HepG2 (cell line): ENCODE measurements around the gene ARMC2. TPM values are rescaled to one million over a fixed set of nuclear protein-coding genes. Genes with fewer than 3 reads are reported as not detected.
A peak's percentile ranks its signal among the peaks of the same experiment; 100 is the strongest.

Source experiments
- ATAC-seq: fragments of 200-7000 bp; cut with Tn5 transposase; 3 replicates; pipeline ENCODE4 v1.9.1; 2020; ENCODE audit warnings: mild to moderate bottlenecking, moderate library complexity
- BruUV-seq: library from RNA; stranded (reverse); fragments of 400-500 nt; replicated peaks from 2 replicates; lab custom pipeline; 2021; lab: Mats Ljungman, UMichigan
- CTCF ChIA-PET: fragments of 300-600 bp; formaldehyde crosslinking; extraction: SDS; loops from one replicate; lab custom pipeline; 2021; ENCODE audit warnings: low total read pairs, inconsistent platforms, low intra/inter-chr PET ratio; lab: Yijun Ruan, JAX
- POLR2A ChIA-PET: fragments of 350-600 bp; sonication (Branson Sonifier 250); formaldehyde crosslinking; loops from one replicate; lab custom pipeline; 2020; ENCODE audit warnings: antibody characterized with exemption, inconsistent platforms; lab: Yijun Ruan, JAX
- DNase-seq: peaks from one replicate; pipeline ENCODE4 v3.0.0-alpha.2; 2015; ENCODE audit warnings: low spot score
- FAIRE-seq: peaks from 3 replicates; lab custom pipeline; 2011; peaks lifted over from hg19 to GRCh38; lab: Jason Lieb, UNC
- H2AFZ ChIP-seq: one replicate; pipeline ENCODE4 v1.6.1; 2011; ENCODE audit warnings: low read length, inconsistent platforms
- H3K27ac ChIP-seq: fragments of 300-600 bp; 3 replicates; pipeline ENCODE4 v1.8.0; 2011; ENCODE audit warnings: mixed run types, mild to moderate bottlenecking, mixed read lengths, low read length, inconsistent platforms; ENCODE audit not compliant: insufficient read depth; ENCODE audit errors: extremely low read length
- H3K27me3 ChIP-seq, 2 experiments: fragments of 200-600 bp in 1 of 2; 2 replicates in 1 of 2; 3 replicates in 1 of 2; pipeline versions ENCODE4 v1.6.0 to v1.8.0; 2011; ENCODE audit warnings: low read length in 2 of 2, mild to moderate bottlenecking in 2 of 2, moderate library complexity in 2 of 2, inconsistent platforms in 1 of 2; ENCODE audit not compliant: insufficient read depth in 2 of 2, control insufficient read depth in 1 of 2
- H3K36me3 ChIP-seq, 2 experiments: fragments of 200-600 bp in 1 of 2; replicated peaks in 1 of 2; 2 replicates in 1 of 2; 3 replicates in 1 of 2; pipeline versions ENCODE4 v1.5.1 to v1.8.0; 2011; ENCODE audit warnings: low read length in 2 of 2, inconsistent platforms in 1 of 2; ENCODE audit not compliant: insufficient read depth in 2 of 2, control insufficient read depth in 1 of 2
- H3K4me1 ChIP-seq: 2 replicates; pipeline ENCODE4 v1.5.1; 2012; ENCODE audit warnings: low read length, inconsistent platforms; ENCODE audit not compliant: insufficient read depth
- H3K4me2 ChIP-seq: 2 replicates; pipeline ENCODE4 v1.6.0; 2011; ENCODE audit warnings: low read depth, low read length, inconsistent platforms
- H3K4me3 ChIP-seq, 3 experiments: fragments of 200-600 bp in 1 of 3; sonication (generic), shearing (Covaris generic) in 1 of 3; replicated peaks in 1 of 3; 2 replicates each; pipeline ENCODE4 v1.5.1; 2011 to 2016; ENCODE audit warnings: low read length in 3 of 3, inconsistent platforms in 2 of 3, low read depth in 2 of 3, mild to moderate bottlenecking in 2 of 3, control low read depth in 1 of 3, mixed read lengths in 1 of 3; ENCODE audit not compliant: insufficient read depth in 1 of 3
- H3K79me2 ChIP-seq: one replicate; pipeline ENCODE4 v1.6.1; 2011; ENCODE audit warnings: low read length, inconsistent platforms; ENCODE audit not compliant: insufficient read depth
- H3K9ac ChIP-seq: 2 replicates; pipeline ENCODE4 v1.6.0; 2011; ENCODE audit warnings: mild to moderate bottlenecking, low read depth, low read length, inconsistent platforms; ENCODE audit not compliant: insufficient read depth
- H3K9me3 ChIP-seq: 2 replicates; pipeline ENCODE4 v1.5.1; 2012; ENCODE audit warnings: mild to moderate bottlenecking, low read length
- H4K20me1 ChIP-seq: 2 replicates; pipeline ENCODE4 v1.6.0; 2011; ENCODE audit warnings: inconsistent platforms, mild to moderate bottlenecking, low read length, moderate library complexity; ENCODE audit not compliant: insufficient read depth
- HOXA7 ChIP-seq: sonication (generic); formaldehyde crosslinking; IDR thresholded peaks from 2 replicates; pipeline ENCODE4 v1.8.1; 2022; ENCODE audit warnings: mild to moderate bottlenecking, missing genetic modification reagents, moderate library complexity
- MTA1 ChIP-seq: sonication (generic); formaldehyde crosslinking; IDR thresholded peaks from 2 replicates; pipeline ENCODE4 v1.4.0; 2020; ENCODE audit warnings: missing genetic modification reagents, mild to moderate bottlenecking, borderline replicate concordance
- NFRKB ChIP-seq: fragments of 450-650 bp; IDR thresholded peaks from 2 replicates; pipeline ENCODE4 v1.6.1; 2017
- RARA ChIP-seq: IDR thresholded peaks from 2 replicates; pipeline ENCODE4 v1.6.1; 2016; ENCODE audit warnings: missing genetic modification reagents, missing compliant biosample characterization
- RFX1 ChIP-seq: fragments of 450-650 bp; IDR thresholded peaks from 2 replicates; pipeline ENCODE4 v1.6.1; 2017
- RORA ChIP-seq: sonication (generic); formaldehyde crosslinking; IDR thresholded peaks from 2 replicates; pipeline ENCODE4 v1.5.0; 2020; ENCODE audit warnings: mild to moderate bottlenecking, missing genetic modification reagents, moderate library complexity
- RXRB ChIP-seq: IDR thresholded peaks from 2 replicates; pipeline ENCODE4 v1.6.1; 2016; ENCODE audit warnings: borderline replicate concordance, missing genetic modification reagents, missing compliant biosample characterization
- SMAD9 ChIP-seq: sonication (generic); formaldehyde crosslinking; IDR thresholded peaks from 2 replicates; pipeline ENCODE4 v1.5.1; 2020; ENCODE audit warnings: mild to moderate bottlenecking, missing genetic modification reagents
- SMARCC2 ChIP-seq: fragments of 450-650 bp; IDR thresholded peaks from 2 replicates; pipeline ENCODE4 v1.6.1; 2017; ENCODE audit warnings: antibody characterized with exemption, mild to moderate bottlenecking
- SOX6 ChIP-seq, 2 experiments: fragments of 450-650 bp in 1 of 2; sonication (generic) in 1 of 2; formaldehyde crosslinking in 1 of 2; IDR thresholded peaks; 2 replicates each; pipeline versions ENCODE4 v1.4.0 to v1.6.1; 2017 to 2020; ENCODE audit warnings: antibody characterized with exemption in 1 of 2, mild to moderate bottlenecking in 1 of 2, missing genetic modification reagents in 1 of 2
- SSRP1 ChIP-seq: IDR thresholded peaks from 2 replicates; pipeline ENCODE4 v1.6.1; 2016; ENCODE audit warnings: control low read depth
- ZNF713 ChIP-seq: sonication (generic); formaldehyde crosslinking; IDR thresholded peaks from 2 replicates; pipeline ENCODE4 v1.4.0; 2020; ENCODE audit warnings: mild to moderate bottlenecking, missing genetic modification reagents
- WGBS: methylation state at CpG from one replicate; pipeline ENCODE4 v1.1.6; 2017; ENCODE audit warnings: low lambda C conversion rate; 5-methylcytosine and 5-hydroxymethylcytosine counted together
- in situ Hi-C: cut with HindIII; loops from 2 replicates; pipeline ENCODE4 v1.10.0; 2017; ENCODE audit warnings: low pct_unique_long_range_greater_than_20kb; ENCODE audit not compliant: extremely low pct_ligation_motif_present
- intact Hi-C: fragments of 100-400 bp; cut with micrococcal nuclease; formaldehyde crosslinking; loops from one replicate; pipeline ENCODE4 v1.10.0; 2022; ENCODE audit not compliant: unreplicated experiment
- polyA plus RNA-seq, 8 experiments: library from polyadenylated mRNA; depleted of rRNA in 3 of 8; stranded (reverse) in 7 of 8; unstranded in 1 of 8; fragments of >200 nt; fragmentation: Illumina TruSeq in 4 of 8; extraction: Trizol in 4 of 8; gene quantifications; 2 replicates each; pipeline versions ENCODE4 v1.2.1 to v1.2.3, GENCODE V29; 2011 to 2016; ENCODE audit warnings: low read depth in 4 of 8, missing spikeins in 1 of 8, mixed read lengths in 1 of 8; ENCODE audit not compliant: insufficient read depth in 1 of 8
- total RNA-seq, 5 experiments: library from RNA; depleted of rRNA; stranded (reverse); fragments of >200 nt; fragmentation: Illumina TruSeq; extraction: Trizol; gene quantifications; 2 replicates each; pipeline ENCODE4 v1.2.3, GENCODE V29; 2016; ENCODE audit warnings: low read depth in 1 of 5
- TF ChIP-seq, protein P1 (sequence below): sonication (generic); formaldehyde crosslinking; IDR thresholded peaks from 2 replicates; pipeline ENCODE4 v1.4.0; 2020; ENCODE audit warnings: missing genetic modification reagents; ENCODE audit errors: not compliant biosample characterization
- TF ChIP-seq, protein P2 (sequence below): sonication (generic); formaldehyde crosslinking; conservative IDR thresholded peaks from 2 replicates; pipeline ENCODE4 v1.4.0; 2020; ENCODE audit warnings: missing genetic modification reagents
- TF ChIP-seq, protein P3 (sequence below): sonication (generic); formaldehyde crosslinking; IDR thresholded peaks from 2 replicates; pipeline ENCODE4 v1.9.0; 2021; ENCODE audit warnings: missing genetic modification reagents, mild to moderate bottlenecking, borderline replicate concordance
- TF ChIP-seq, protein P4 (sequence below): sonication (generic); formaldehyde crosslinking; IDR thresholded peaks from 2 replicates; pipeline ENCODE4 v1.9.0; 2021; ENCODE audit warnings: missing genetic modification reagents, mild to moderate bottlenecking, borderline replicate concordance

Gene ARMC2
- total and polyA plus RNA-seq, 2 of the 13 experiments (the other 11 are each of a cell fraction or from before 2014, with no cell fraction given), result 1.4 to 3.2 TPM

DNA sequence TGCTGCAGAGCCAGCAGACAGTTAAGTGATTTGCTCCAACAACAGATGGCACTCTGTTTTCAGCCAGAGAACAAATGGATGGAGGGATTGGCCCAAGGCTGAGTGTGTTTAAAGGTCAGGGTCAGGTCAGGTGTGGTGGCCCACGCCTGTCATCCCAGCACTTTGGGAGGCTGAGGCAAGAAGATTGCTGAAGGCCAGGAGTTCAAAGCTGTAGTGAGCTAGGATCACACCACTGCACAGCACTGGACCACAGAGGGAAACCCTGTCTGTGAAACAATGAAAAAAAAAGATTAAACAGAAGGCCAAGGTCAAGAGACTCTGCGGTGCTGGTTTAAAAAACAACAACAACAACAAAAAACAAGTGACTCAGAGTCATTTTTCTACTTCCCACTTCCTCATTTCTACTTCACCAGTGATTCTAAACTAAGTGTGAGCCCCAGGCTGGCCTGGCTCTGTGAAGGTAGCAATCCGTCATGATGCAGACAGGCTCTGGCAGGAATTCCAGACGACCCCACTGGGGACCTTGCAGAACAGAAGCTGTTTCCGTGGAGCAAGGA, 42.5 kb upstream of the ARMC2 start (continued):
- TF ChIP-seq RXRB (CRISPR knock-in tag) (no peak), RARA (peak; percentile 41; the same call in 1 of the 2 replicates), SMAD9 (no peak), RORA (CRISPR knock-in tag) (no peak), SOX6 (IDR thresholded peaks at IDR 0.05) (no peak), SOX6 (CRISPR knock-in tag; IDR thresholded peaks at IDR 0.05) (0 out of 2 replicates have a peak, but pooled peaks have one; percentile 12)

DNA sequence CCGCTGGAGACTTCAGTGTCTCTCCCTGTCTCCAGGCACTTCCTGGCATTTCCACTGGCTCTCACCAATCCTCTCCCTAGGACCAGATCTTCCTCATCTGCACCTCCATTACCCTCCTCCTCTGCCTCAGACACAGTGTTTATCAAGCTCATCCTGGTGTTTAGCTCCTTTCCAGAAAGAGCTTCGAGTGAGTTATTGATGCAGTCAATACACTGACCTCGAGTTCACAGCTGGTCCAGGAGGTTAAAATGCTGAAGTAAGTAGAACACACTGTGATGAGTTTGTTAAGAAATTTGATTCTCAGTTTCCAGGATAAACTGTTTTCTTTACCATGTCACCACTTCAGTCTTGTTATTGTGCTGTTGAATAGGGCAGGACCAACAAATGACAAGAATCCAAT, 42.1 kb upstream of the ARMC2 start:
- WGBS, result 3% methylated on average over 2 of the region's 3 CpGs
- Histone ChIP-seq H3K79me2 (no peaks in the 10 kb centered on the region), H4K20me1 (no peaks in the 10 kb centered on the region), H2AFZ (no peak overlapping the region), H3K4me3 (no peak overlapping the region), H3K4me2 (no peak overlapping the region), H3K4me1 (peaks cover 12% of the 10 kb centered on the region), H3K27ac (no peak overlapping the region), H3K36me3 (no peaks in the 10 kb centered on the region), H3K9me3 (no peaks in the 10 kb centered on the region), H3K27me3 (peaks cover 0 to 20% of the 10 kb centered on the region in 2 experiments; a peak in 2 of 5 replicates), H3K9ac (no peak overlapping the region)
- no TSS peak for BruUV-seq
- no peak for DNase-seq
- intact Hi-C loops, result no loop called here
- ChIA-PET CTCF (no interaction called here), POLR2A (no interaction called here)
- FAIRE-seq, result no peak
- TF ChIP-seq SMARCC2 (no peak), ZNF713 (CRISPR knock-in tag) (no peak), SSRP1 (no peak), NFRKB (no peak), HOXA7 (CRISPR knock-in tag) (no peak), MTA1 (CRISPR knock-in tag) (no peak), RFX1 (no peak)
- TF ChIP-seq, protein P1, sequence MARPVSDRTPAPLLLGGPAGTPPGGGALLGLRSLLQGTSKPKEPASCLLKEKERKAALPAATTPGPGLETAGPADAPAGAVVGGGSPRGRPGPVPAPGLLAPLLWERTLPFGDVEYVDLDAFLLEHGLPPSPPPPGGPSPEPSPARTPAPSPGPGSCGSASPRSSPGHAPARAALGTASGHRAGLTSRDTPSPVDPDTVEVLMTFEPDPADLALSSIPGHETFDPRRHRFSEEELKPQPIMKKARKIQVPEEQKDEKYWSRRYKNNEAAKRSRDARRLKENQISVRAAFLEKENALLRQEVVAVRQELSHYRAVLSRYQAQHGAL, result no peak
- TF ChIP-seq, protein P2, sequence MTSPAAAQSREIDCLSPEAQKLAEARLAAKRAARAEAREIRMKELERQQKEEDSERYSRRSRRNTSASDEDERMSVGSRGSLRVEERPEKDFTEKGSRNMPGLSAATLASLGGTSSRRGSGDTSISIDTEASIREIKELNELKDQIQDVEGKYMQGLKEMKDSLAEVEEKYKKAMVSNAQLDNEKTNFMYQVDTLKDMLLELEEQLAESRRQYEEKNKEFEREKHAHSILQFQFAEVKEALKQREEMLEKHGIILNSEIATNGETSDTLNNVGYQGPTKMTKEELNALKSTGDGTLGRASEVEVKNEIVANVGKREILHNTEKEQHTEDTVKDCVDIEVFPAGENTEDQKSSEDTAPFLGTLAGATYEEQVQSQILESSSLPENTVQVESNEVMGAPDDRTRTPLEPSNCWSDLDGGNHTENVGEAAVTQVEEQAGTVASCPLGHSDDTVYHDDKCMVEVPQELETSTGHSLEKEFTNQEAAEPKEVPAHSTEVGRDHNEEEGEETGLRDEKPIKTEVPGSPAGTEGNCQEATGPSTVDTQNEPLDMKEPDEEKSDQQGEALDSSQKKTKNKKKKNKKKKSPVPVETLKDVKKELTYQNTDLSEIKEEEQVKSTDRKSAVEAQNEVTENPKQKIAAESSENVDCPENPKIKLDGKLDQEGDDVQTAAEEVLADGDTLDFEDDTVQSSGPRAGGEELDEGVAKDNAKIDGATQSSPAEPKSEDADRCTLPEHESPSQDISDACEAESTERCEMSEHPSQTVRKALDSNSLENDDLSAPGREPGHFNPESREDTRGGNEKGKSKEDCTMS (CRISPR knock-in tag), result no peak
- TF ChIP-seq, protein P3, sequence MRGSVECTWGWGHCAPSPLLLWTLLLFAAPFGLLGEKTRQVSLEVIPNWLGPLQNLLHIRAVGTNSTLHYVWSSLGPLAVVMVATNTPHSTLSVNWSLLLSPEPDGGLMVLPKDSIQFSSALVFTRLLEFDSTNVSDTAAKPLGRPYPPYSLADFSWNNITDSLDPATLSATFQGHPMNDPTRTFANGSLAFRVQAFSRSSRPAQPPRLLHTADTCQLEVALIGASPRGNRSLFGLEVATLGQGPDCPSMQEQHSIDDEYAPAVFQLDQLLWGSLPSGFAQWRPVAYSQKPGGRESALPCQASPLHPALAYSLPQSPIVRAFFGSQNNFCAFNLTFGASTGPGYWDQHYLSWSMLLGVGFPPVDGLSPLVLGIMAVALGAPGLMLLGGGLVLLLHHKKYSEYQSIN (CRISPR knock-in tag), result no peak
- TF ChIP-seq, protein P4, sequence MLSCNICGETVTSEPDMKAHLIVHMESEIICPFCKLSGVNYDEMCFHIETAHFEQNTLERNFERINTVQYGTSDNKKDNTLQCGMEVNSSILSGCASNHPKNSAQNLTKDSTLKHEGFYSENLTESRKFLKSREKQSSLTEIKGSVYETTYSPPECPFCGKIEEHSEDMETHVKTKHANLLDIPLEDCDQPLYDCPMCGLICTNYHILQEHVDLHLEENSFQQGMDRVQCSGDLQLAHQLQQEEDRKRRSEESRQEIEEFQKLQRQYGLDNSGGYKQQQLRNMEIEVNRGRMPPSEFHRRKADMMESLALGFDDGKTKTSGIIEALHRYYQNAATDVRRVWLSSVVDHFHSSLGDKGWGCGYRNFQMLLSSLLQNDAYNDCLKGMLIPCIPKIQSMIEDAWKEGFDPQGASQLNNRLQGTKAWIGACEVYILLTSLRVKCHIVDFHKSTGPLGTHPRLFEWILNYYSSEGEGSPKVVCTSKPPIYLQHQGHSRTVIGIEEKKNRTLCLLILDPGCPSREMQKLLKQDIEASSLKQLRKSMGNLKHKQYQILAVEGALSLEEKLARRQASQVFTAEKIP (CRISPR knock-in tag), result no peak
- no peak for ATAC-seq
- in situ Hi-C loops, result no loop called here
